NCI-H128 (cell line): Measurements from ENCODE around the gene PXK.

ENCODE experiments used
- DNase-seq: peaks from one replicate; lab custom pipeline; 2025; ENCODE audit not compliant: unreplicated experiment; lab: John Stamatoyannopoulos, UW

Gene PXK

DNA sequence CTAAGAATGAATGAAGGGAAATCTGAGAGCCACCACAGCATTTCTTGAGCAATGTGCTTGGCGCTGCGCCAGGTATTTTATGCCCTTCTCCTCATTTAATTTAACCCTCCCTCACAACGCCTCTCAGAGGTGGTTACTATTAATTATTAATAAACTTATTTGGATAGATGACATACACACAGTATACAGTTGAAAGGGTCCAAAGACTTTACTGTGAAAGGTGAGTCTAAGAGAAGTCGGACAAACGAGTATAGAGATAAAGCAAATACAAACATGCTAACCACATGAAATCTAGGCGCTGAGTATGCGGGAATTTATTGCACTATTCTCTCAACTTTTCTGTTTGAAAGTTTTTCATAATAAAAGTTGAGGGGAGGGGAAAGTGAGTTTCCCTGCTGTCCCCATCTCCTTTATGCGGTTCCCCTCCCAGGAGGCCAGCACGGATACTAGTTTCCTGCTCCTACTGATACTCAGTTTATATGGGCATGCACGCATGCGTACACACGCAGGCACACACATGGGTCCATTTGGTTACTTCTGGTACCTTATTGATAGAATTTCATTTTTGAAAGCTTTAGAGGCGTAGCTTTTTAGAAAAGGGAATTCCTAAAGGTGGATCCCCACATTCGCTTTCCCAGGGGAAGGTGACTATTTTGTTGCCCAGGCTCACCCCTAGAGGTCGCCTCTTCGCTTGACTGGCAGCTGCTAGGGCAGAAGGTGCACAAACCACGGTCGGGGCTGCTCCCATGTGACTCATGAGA, 130.7 kb downstream of the PXK start:
- peak; percentile 8 for DNase-seq

DNA sequence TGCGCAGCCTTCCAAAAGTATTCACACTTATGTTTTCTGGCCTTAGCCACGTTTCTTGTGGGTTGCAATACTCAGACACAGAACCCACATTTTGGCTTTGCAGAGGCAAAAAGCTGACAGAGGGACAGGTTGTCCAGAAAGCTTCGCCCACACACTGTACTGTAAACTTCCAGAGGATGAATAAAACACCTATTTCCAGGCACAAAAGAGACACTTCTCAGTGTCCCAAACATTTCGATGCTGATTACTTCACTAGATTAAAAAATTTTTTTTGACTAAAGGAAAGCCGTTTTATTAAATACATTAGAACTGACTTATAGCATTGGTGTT, 131.2 kb downstream of the PXK start:
- DNase-seq, result no peak

DNA sequence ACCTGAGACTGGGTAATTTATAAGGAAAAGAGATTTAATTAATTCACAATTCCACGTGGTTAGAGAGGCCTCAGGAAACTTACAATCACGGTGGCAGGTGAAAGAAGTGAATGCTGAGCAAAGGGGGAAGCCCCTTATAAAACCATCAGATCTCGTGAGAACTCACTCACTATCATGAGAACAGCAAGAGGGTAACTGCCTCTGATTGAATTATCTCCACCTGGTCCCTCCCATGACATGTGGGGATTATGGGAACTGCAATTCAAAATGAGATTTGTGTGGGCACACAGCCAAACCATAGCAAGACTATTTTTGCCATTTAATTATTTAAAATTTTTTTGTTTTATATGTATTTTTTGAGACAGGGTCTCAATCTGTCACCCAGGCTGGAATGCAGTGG, 132.2 kb downstream of the PXK start:
- no peak for DNase-seq

DNA sequence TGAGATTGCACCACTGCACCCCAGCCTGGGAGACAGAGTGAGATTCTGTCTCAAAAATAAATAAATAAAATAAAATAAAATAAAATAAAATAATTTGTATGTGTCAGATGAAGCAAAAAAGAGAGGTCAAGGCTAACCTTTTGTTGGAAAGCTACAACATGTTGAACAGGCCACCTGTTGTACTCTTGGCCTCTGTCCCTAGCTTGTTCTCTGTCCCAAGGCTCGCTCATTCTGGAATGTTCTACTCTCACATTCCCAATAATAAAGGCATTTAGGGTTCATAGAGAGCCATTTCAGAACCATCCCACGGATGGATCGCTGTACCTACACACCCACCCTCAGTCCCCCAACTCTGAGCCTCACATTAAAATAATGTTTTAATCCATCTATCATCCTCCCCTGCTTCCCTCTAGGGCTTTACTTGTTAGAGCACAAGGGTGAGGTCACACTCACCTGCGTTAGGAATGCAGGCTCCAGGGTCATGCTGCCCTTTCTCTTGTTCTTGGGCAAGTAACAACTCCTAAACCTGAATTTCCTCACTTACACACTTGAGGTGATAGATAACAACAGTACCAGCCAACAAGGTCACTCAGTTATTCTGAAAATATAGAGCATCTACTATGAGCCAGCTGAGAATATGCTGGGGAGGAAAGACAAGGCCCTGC, 134.3 kb downstream of the PXK start:
- no peak for DNase-seq

DNA sequence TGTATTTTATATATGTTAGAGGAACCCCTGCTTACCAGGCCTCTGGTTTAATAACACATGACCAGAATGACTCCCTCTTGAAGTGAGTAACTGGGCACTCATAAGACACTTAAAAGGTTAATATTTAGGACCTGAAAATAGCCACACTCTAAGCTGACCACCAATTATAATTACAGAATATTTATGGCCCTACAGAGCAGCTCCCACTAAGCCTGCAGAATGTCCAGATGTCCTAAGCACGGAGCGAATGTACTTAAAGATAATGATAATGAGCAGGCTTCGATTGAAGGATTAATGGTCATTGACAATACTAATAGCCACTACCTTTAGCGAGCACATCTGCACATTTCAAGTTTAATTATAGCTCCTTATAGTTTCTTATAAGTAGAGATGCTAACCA, 136.4 kb downstream of the PXK start:
- DNase-seq, result no peak

DNA sequence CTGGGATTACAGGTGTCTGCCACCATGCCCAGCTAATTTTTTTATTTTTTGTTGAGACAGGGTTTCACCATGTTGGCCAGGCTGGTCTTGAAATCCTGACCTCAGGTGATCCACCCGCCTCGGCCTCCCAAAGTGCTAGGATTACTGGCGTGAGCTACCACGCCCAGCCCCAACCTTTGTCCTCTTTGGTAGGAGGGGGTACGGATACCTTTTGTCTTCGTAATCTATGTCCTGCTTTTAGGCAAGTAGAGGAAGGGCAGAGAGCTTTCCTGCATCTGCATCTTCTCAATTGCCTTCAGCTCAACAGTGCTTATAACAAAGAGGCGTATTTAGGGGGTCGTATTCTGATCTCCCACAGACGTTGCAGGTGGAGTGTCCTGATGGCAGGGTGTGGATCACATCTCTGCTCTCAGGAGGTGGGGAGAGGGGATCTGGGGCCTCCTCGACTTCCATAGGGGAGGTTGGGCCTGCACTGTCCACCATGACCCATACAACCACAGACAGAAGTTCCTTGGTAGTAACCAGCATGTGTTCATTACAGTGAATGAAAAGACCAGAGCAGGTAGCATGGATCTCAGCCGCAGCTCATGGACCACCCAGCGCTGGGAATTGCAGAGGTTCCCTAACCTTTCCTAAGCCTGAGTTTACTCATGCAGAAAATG, 137.8 kb downstream of the PXK start:
- DNase-seq, result no peak

DNA sequence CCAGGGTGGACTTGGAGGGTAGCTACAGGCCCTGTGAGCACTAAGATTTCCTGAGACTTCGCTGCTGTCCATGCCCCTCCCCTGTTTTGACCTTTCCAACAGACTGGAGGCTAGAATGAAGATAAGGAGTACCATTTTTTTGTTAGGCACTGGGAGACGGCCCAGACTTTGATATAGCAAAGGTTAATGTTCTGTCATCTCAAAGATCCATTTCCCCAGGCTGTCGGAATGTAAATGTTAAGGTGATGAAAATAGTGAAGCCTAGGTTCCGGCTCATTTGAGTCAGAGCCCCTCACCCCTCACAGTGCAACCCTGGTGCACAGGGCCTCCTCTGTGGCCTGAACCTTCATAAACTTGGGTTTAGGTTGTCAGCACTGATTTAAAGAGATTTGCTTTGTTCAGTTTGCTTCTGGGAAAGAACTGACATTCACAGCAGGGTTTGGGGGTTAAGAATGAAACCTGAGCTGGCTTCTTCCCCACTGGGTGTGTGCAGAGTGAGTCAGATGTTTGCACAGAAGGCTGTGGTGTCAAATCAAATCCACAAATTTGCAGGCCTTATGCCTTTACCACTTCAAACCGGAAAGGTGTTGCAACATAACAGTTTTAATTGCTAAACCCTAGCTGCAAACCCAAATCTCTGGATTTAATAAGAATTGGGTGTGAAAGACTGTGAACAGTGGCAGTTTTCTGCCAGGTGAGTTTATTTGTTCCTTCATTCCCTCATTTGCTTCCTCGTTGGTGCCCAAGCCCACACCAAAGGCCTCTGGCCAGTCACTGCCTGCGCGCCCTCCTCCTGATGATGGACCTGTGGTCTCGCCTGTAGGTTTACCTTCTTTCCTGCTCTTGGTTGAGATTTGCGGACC, 138.6 kb downstream of the PXK start:
- peak; percentile 56 for DNase-seq

DNA sequence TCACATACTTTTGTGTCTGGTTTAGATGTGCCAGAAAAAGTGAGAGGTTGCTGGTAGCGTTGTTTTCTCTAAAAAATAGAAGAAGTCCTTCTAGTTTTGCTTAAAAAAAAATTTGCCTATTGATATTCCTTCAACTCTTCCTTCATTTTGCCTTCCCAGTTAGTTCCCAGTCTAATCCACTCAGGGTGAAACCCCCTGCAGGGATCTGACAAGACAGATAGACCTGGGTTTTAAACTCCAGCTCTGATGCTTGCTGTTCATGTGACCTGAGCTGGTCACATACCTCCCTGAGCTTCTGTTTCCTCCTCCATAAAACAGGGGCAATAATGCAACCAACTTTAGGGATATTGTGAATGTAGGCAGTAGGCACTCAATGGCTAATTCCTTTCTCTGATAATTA, 140.6 kb downstream of the PXK start:
- DNase-seq, result no peak

DNA sequence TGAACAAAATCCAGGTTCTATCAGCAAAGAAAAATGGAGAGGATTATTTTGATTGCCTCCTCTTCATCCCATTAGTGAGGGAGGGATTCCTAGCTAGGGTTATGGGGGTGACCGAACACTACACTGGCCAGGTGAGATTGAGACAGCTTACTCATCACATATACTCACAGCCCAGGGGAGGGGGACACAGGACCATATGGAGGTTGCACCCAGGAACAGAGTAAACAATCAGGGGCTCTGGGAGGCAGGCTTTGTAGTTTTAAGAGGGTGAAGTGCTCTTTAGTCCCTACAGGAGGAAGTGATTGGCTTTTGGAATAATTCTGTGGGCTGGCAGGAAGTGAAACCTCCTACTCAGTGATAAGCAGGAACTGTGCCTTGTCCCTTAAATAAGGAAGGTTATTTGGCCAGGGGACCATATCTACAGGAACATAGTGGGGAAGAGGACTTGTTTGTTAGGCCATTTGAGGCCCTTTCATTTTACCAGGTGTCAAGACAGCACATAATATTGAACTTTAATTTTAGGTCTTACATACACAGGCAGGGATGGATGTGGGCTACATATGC, 141.7 kb downstream of the PXK start:
- no peak for DNase-seq

DNA sequence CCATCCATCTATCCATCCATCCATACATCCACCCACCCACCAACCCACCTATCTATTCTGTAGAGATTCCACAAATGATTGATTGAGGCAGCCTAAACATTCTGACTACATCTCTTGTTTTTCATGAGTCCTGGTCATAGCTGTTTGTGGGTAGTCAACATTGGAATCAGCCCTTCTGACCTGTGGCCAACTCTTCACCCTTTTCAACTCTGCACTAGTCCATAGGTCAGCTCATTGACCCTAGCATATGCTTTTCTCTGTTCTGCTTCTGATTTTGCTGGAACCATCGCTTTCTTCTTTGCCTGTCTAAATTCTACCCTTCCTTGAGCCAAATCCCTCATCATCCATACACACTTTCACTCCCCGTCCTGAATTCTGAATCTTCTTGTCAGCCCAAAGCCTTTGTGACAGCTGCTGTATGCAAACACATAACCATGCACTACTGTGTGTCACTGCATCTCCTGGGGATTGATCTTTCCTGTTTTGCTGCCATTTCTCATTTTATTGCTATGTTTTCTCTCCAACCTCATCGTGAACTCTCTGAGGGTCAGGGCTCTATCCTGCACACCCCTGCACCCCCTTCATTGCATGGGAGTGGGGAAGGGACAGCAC, 142.4 kb downstream of the PXK start:
- DNase-seq, result no peak
